A549 (cell line): ENCODE results near the gene MAFF. TPM values are rescaled to one million over a fixed set of nuclear protein-coding genes. Genes with fewer than 3 reads are reported as not detected.
"Not testable (repeated sequence)": the region's sequence is repeated elsewhere in the genome, so short reads cannot be mapped to it uniquely, and the experiment has no call there.

Experiments
- ATAC-seq, 2 experiments: fragments of 200-7000 bp in 1 of 2; fragments of >200 bp in 1 of 2; cut with Nextera tagmentation in 1 of 2; cut with Tn5 transposase in 1 of 2; 3 replicates each; pipeline versions ENCODE4 v1.8.0 to v1.9.1; 2018 to 2020; ENCODE audit warnings: mild to moderate bottlenecking in 1 of 2, moderate library complexity in 1 of 2
- CTCF ChIA-PET: fragments of 300-600 bp; sonication (Branson Sonifier 250); formaldehyde crosslinking; extraction: SDS; loops from one replicate; lab custom pipeline; 2021; ENCODE audit warnings: antibody characterized with exemption, inconsistent platforms; lab: Yijun Ruan, JAX
- POLR2A ChIA-PET: fragments of 350-600 bp; formaldehyde crosslinking; extraction: SDS; loops from one replicate; lab custom pipeline; 2021; ENCODE audit warnings: antibody characterized with exemption, inconsistent platforms; lab: Yijun Ruan, JAX
- DNase-seq, 2 experiments: peaks; one replicate each; pipeline versions ENCODE4 v3.0.0 to v3.0.0-alpha.2; 2011 to 2016; ENCODE audit warnings: low read depth in 1 of 2, low spot score in 1 of 2
- FAIRE-seq: peaks from 2 replicates; lab custom pipeline; 2011; peaks lifted over from hg19 to GRCh38; lab: Jason Lieb, UNC
- H3K27ac ChIP-seq, 2 experiments: fragments of >200 bp; sonication (Bioruptor Twin); formaldehyde crosslinking; 3 replicates each; pipeline ENCODE4 v1.5.1; 2016 to 2017
- H3K4me1 ChIP-seq: fragments of >200 bp; sonication (Bioruptor Twin); formaldehyde crosslinking; 3 replicates; pipeline ENCODE4 v1.6.1; 2016
- H3K4me2 ChIP-seq: fragments of >200 bp; sonication (Bioruptor Twin); formaldehyde crosslinking; 3 replicates; pipeline ENCODE4 v1.6.1; 2016
- H3K4me3 ChIP-seq: fragments of >200 bp; sonication (Bioruptor Twin); formaldehyde crosslinking; 3 replicates; pipeline ENCODE4 v1.5.1; 2016
- H3K9me3 ChIP-seq: fragments of >200 bp; sonication (Bioruptor Twin); formaldehyde crosslinking; 3 replicates; pipeline ENCODE4 v1.6.1; 2016
- BHLHE40 ChIP-seq: IDR thresholded peaks from 2 replicates; pipeline ENCODE4 v1.6.1; 2012; ENCODE audit warnings: low read depth, low read length, inconsistent platforms
- CBX2 ChIP-seq: fragments of 200-600 bp; sonication (generic); IDR thresholded peaks from 2 replicates; pipeline ENCODE4 v1.6.1; 2016; ENCODE audit warnings: low read depth, mild to moderate bottlenecking, borderline replicate concordance
- CBX8 ChIP-seq: fragments of 200-600 bp; sonication (generic); IDR thresholded peaks from 2 replicates; pipeline ENCODE4 v1.6.1; 2016
- E2F6 ChIP-seq: IDR thresholded peaks from 2 replicates; pipeline ENCODE4 v1.6.1; 2012; ENCODE audit warnings: low read depth, borderline replicate concordance
- EHMT2 ChIP-seq: fragments of 200-600 bp; sonication (generic); IDR thresholded peaks from 2 replicates; pipeline ENCODE4 v1.6.1; 2016; ENCODE audit warnings: antibody characterized with exemption, low read depth, mild to moderate bottlenecking, moderate library complexity
- EP300 ChIP-seq, 2 experiments: fragments of >200 bp; sonication (Bioruptor Twin); formaldehyde crosslinking; IDR thresholded peaks; 2 replicates in 1 of 2; 3 replicates in 1 of 2; pipeline ENCODE4 v1.6.1; 2016 to 2017
- ESRRA ChIP-seq: fragments of 150-350 bp; IDR thresholded peaks from 2 replicates; pipeline ENCODE4 v1.6.1; 2014; ENCODE audit warnings: mild to moderate bottlenecking, low read length, borderline replicate concordance
- FOSL2 ChIP-seq, 2 experiments: fragments of 450-650 bp in 1 of 2; fragments of >200 bp in 1 of 2; sonication (Bioruptor Twin) in 1 of 2; formaldehyde crosslinking; IDR thresholded peaks; 2 replicates each; pipeline versions ENCODE4 v1.5.0 to v1.6.1; 2016 to 2020; ENCODE audit warnings: mild to moderate bottlenecking in 1 of 2, moderate library complexity in 1 of 2
- GATA3 ChIP-seq: IDR thresholded peaks from 2 replicates; pipeline ENCODE4 v1.6.1; 2012; ENCODE audit warnings: borderline replicate concordance
- HDAC2 ChIP-seq: fragments of 200-600 bp; sonication (generic); IDR thresholded peaks from 2 replicates; pipeline ENCODE4 v1.6.1; 2016
- HOXB13 ChIP-seq: fragments of 250-450 bp; sonication (Bioruptor Pico); IDR thresholded peaks from 2 replicates; pipeline ENCODE4 v1.5.0; 2020; ENCODE audit warnings: low read depth, mild to moderate bottlenecking, moderate library complexity
- HOXB5 ChIP-seq: fragments of 250-450 bp; sonication (Bioruptor Pico); IDR thresholded peaks from 2 replicates; pipeline ENCODE4 v1.5.0; 2020; ENCODE audit warnings: mild to moderate bottlenecking, moderate library complexity
- JUN ChIP-seq, 2 experiments: fragments of >200 bp; sonication (Bioruptor Twin); formaldehyde crosslinking; IDR thresholded peaks; 2 replicates in 1 of 2; 3 replicates in 1 of 2; pipeline ENCODE4 v1.6.1; 2016 to 2017
- KDM5A ChIP-seq: fragments of 200-600 bp; sonication (generic); IDR thresholded peaks from 2 replicates; pipeline ENCODE4 v1.6.1; 2016; ENCODE audit warnings: antibody characterized with exemption, mild to moderate bottlenecking
- MAFK ChIP-seq: fragments of 450-650 bp; IDR thresholded peaks from 2 replicates; pipeline ENCODE4 v1.6.1; 2014; ENCODE audit not compliant: partially characterized antibody
- NFE2L2 ChIP-seq: fragments of 150-350 bp; conservative IDR thresholded peaks from 2 replicates; pipeline ENCODE4 v1.6.1; 2014; ENCODE audit warnings: low read length
- NPAS2 ChIP-seq: fragments of 250-450 bp; sonication (Bioruptor Pico); IDR thresholded peaks from 2 replicates; pipeline ENCODE4 v1.8.0; 2022; ENCODE audit warnings: mild to moderate bottlenecking, moderate library complexity, borderline replicate concordance
- NR3C1 ChIP-seq: fragments of >200 bp; sonication (Bioruptor Twin); formaldehyde crosslinking; IDR thresholded peaks from 3 replicates; pipeline ENCODE4 v1.6.1; 2017
- PHF8 ChIP-seq: fragments of 200-600 bp; sonication (generic); IDR thresholded peaks from 2 replicates; pipeline ENCODE4 v1.6.1; 2016; ENCODE audit warnings: low read depth, mild to moderate bottlenecking, antibody characterized with exemption, moderate library complexity, borderline replicate concordance
- POLR2A ChIP-seq: IDR thresholded peaks from 2 replicates; pipeline ENCODE4 v1.6.1; 2012; ENCODE audit warnings: mild to moderate bottlenecking, low read length
- RAD21 ChIP-seq, 2 experiments: fragments of >200 bp in 1 of 2; sonication (Bioruptor Twin) in 1 of 2; formaldehyde crosslinking in 1 of 2; IDR thresholded peaks in 1 of 2; conservative IDR thresholded peaks in 1 of 2; 2 replicates in 1 of 2; 3 replicates in 1 of 2; pipeline ENCODE4 v1.6.1; 2012 to 2018; ENCODE audit warnings: inconsistent platforms in 1 of 2
- RARB ChIP-seq: fragments of 250-450 bp; sonication (Bioruptor Pico); IDR thresholded peaks from 2 replicates; pipeline ENCODE4 v1.8.0; 2021; ENCODE audit warnings: mild to moderate bottlenecking, moderate library complexity
- REST ChIP-seq: fragments of 200-600 bp; sonication (generic); IDR thresholded peaks from 2 replicates; pipeline ENCODE4 v1.6.1; 2016; ENCODE audit warnings: antibody characterized with exemption, mild to moderate bottlenecking, moderate library complexity
- SMC3 ChIP-seq: fragments of >200 bp; sonication (Bioruptor Twin); formaldehyde crosslinking; IDR thresholded peaks from 3 replicates; pipeline ENCODE4 v1.6.1; 2018; ENCODE audit warnings: inconsistent platforms
- USF2 ChIP-seq: fragments of 450-650 bp; IDR thresholded peaks from 2 replicates; pipeline ENCODE4 v1.6.1; 2014; ENCODE audit warnings: antibody characterized with exemption
- WGBS: methylation state at CpG from one replicate; pipeline ENCODE4 v1.1.6; 2017; ENCODE audit errors: missing lambda C conversion rate; 5-methylcytosine and 5-hydroxymethylcytosine counted together
- polyA plus RNA-seq, 4 experiments: library from polyadenylated mRNA; depleted of rRNA in 3 of 4; stranded (reverse); fragments of >200 nt; fragmentation: RNase III in 1 of 4; extraction: RNeasy Plus Mini Kit Qiagen cat#74134 plus additional on column Dnase treatment in 1 of 4; gene quantifications; 2 replicates in 3 of 4; 3 replicates in 1 of 4; pipeline ENCODE4 v1.2.3, GENCODE V29; 2011 to 2017
- TF ChIP-seq, protein P1 (sequence below): IDR thresholded peaks from 2 replicates; pipeline ENCODE4 v1.6.1; 2012

The MAFF gene
- polyA plus RNA-seq, 2 of the 4 experiments (the other 2 are of a cell fraction), result 3.2 to 4.0 TPM

DNA sequence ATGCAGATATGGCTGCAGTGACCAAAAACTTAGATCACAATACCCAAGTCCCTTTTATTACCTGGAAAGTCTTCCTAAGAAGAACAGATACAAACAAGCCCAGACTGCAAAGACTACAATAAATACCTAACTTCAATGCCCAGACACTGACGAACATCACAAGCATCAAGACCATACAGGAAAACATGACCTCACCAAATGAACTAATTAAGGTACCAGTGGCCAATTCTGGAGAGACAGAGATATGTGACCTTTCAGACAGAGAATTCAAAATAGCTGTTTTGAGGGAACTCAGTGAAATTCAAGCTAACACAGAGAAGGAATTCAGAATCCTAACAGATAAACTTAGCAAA lies 47.3 kb upstream of the MAFF start:
- FAIRE-seq, H3K4me2 ChIP-seq, H3K27ac ChIP-seq, H3K4me3 ChIP-seq, DNase-seq, H3K9me3 ChIP-seq, ATAC-seq, POLR2A ChIA-PET, H3K4me1 ChIP-seq, CTCF ChIA-PET: not testable (repeated sequence)
- TF ChIP-seq SMC3, result 0 out of 3 replicates have a peak, but pooled peaks have one; percentile 6
- 59% methylated on average over 1 of the region's 1 CpG for WGBS

- no peak for FAIRE-seq
- Histone ChIP-seq H3K27ac (no peak overlapping the region), H3K9me3 (no peaks in the 10 kb centered on the region), H3K4me2 (no peak overlapping the region), H3K4me3 (no peak overlapping the region), H3K4me1 (no peaks in the 10 kb centered on the region)
- no peak for TF ChIP-seq HOXB13 (CRISPR knock-in tag)
- TF ChIP-seq FOSL2 (IDR thresholded peaks at IDR 0.05), result no peak
- TF ChIP-seq FOSL2 (CRISPR knock-in tag; IDR thresholded peaks at IDR 0.05), result no peak
- no peak for TF ChIP-seq MAFK
- TF ChIP-seq NFE2L2, result no peak
- no peak for TF ChIP-seq GATA3
- TF ChIP-seq, protein P1, sequence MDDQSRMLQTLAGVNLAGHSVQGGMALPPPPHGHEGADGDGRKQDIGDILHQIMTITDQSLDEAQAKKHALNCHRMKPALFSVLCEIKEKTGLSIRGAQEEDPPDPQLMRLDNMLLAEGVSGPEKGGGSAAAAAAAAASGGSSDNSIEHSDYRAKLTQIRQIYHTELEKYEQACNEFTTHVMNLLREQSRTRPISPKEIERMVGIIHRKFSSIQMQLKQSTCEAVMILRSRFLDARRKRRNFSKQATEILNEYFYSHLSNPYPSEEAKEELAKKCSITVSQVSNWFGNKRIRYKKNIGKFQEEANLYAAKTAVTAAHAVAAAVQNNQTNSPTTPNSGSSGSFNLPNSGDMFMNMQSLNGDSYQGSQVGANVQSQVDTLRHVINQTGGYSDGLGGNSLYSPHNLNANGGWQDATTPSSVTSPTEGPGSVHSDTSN, result no peak
- TF ChIP-seq BHLHE40, result no peak
- TF ChIP-seq E2F6, result no peak
- no peak for TF ChIP-seq EHMT2
- TF ChIP-seq JUN (IDR thresholded peaks at IDR 0.05), result no peak
- TF ChIP-seq KDM5A, result no peak
- TF ChIP-seq SMC3, result no peak
- no peak for TF ChIP-seq RARB (CRISPR knock-in tag)
- TF ChIP-seq PHF8, result no peak
- ChIA-PET POLR2A (no interaction called here), CTCF (no interaction called here)
- DNase-seq, result no peak
- ATAC-seq, result no peak
- WGBS, result 68% methylated on average over 1 of the region's 1 CpG
Observed at GRCh38 chr22:38155703-38156102, 46.1 kb upstream of the MAFF start.

- Histone ChIP-seq H3K4me3 (no peak overlapping the region), H3K4me2 (peak overlapping the region; percentile 46)
- TF ChIP-seq HDAC2 (no peak), CBX8 (no peak), CBX2 (no peak), SMC3 (no peak), NPAS2 (CRISPR knock-in tag) (no peak), USF2 (no peak), RARB (CRISPR knock-in tag) (no peak), RAD21 (conservative IDR thresholded peaks at IDR 0.05 in 1 of 2, IDR thresholded peaks at IDR 0.05 in 1 of 2) (no peak), NFE2L2 (no peak), HOXB5 (CRISPR knock-in tag) (no peak), PHF8 (no peak), E2F6 (no peak), NR3C1 (no peak), ESRRA (no peak), REST (no peak), POLR2A (no peak), EP300 (IDR thresholded peaks at IDR 0.05) (no peak)
- TF ChIP-seq, all 56 proteins: peak for 0
- Histone ChIP-seq H3K4me1 (peaks cover 39% of the 10 kb centered on the region), H3K9me3 (no peaks in the 10 kb centered on the region), H3K27ac (peak overlapping the region; percentile 67 to 70; a peak in 5 of 6 replicates)
- ChIA-PET POLR2A (no interaction called here), CTCF (interaction anchor here (0.9 to 3.0 kb wide), 2 partner anchors 11 to 50 kb away, joined by 3 to 10 read pairs; no protein-coding TSS in a partner anchor)
- ATAC-seq, result no peak
- 90% methylated on average over 8 of the region's 14 CpGs for WGBS
- no peak for DNase-seq
- FAIRE-seq, result no peak
Observed at GRCh38 chr22:38162881-38163843, 38.6 kb upstream of the MAFF start.
